ENCODE data around the gene GJA3.

The GJA3 gene

DNA sequence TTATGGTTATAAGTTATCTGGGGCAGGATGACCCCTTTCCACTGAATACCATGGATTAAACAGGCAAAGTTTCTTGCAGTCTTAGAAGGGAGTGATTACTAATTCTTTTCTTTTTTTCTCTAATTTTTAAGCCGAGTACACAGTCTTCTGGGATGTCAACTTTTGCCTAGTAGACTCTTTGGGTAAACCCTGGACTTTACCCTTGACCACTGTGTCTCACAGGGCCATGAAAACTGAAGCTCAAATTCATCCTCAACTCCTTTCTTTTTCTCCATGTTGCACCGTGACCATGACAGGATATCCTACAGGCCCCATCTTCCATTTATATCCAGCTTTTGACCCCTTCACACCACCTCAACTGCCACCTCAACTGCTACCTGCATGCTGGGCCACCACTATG is 51.8 kb downstream of the GJA3 start:
- no peak overlapping the region for H3K4me3 ChIP-seq (replicated peaks; ENCODE audit: low read depth, low read length)
- TF ChIP-seq, protein P1, sequence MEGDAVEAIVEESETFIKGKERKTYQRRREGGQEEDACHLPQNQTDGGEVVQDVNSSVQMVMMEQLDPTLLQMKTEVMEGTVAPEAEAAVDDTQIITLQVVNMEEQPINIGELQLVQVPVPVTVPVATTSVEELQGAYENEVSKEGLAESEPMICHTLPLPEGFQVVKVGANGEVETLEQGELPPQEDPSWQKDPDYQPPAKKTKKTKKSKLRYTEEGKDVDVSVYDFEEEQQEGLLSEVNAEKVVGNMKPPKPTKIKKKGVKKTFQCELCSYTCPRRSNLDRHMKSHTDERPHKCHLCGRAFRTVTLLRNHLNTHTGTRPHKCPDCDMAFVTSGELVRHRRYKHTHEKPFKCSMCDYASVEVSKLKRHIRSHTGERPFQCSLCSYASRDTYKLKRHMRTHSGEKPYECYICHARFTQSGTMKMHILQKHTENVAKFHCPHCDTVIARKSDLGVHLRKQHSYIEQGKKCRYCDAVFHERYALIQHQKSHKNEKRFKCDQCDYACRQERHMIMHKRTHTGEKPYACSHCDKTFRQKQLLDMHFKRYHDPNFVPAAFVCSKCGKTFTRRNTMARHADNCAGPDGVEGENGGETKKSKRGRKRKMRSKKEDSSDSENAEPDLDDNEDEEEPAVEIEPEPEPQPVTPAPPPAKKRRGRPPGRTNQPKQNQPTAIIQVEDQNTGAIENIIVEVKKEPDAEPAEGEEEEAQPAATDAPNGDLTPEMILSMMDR (IDR thresholded peaks at IDR 0.05; ENCODE audit: low read depth, low read length, missing control alignments): no peak

DNA sequence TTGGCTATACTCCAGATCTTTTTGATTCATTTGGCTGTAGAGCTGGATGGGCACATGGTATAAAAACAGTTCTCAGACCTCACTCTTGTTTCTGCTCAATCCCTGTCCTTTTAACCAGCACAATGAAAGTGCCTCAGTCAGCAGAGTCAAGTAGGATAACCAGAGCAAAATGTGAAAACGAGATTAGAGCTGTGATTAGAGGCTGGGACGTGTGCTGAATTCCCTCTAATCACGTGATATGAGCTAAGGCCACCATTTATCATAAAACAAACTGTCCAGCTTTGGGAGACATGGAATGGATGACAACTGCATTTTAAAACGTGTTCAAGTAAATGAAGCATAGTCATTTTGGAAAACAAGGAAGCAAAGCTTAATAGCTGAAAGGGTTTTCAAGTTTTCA is 54.1 kb downstream of the GJA3 start:
- TF ChIP-seq, protein P1 (IDR thresholded peaks at IDR 0.05; ENCODE audit: low read depth, low read length, missing control alignments): no peak
- no peak for DNase-seq (ENCODE audit: extremely low read depth, low read depth)
- H3K4me3 ChIP-seq (replicated peaks; ENCODE audit: low read depth, low read length): no peak overlapping the region

More for the DNA sequence above, 51.8 kb downstream of the GJA3 start:
- DNase-seq (ENCODE audit: extremely low read depth, low read depth): no peak

DNA sequence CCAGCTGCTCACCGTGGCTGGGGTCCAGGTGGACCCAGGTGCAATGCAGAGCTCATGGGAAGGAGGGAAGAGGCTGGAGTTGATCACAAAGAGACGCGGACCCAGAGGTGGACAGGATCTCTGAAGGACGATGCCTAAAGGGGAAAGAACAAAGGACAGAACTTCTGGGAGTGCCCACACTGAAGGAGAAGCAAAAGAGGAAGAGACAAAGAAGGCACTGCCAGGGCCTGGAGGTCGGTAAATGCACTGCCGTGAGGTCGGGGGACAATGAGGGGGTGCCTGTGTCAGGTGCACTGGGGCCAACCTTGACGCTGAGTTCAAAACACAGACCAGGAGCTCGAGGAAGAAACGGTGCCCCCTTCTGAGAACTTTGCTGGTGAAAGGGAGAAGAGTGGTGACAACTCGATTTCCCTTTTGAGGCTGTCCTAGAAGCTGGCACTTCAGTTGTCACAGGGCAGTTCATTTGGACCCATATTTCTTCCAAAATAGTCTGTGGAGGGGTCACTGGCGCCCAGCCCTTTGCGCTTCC is 55.6 kb downstream of the GJA3 start:
- H3K4me3 ChIP-seq (replicated peaks; ENCODE audit: low read depth, low read length): no peak overlapping the region
- DNase-seq (ENCODE audit: extremely low read depth, low read depth): no peak
- TF ChIP-seq, protein P1 (IDR thresholded peaks at IDR 0.05; ENCODE audit: low read depth, low read length, missing control alignments): no peak

DNA sequence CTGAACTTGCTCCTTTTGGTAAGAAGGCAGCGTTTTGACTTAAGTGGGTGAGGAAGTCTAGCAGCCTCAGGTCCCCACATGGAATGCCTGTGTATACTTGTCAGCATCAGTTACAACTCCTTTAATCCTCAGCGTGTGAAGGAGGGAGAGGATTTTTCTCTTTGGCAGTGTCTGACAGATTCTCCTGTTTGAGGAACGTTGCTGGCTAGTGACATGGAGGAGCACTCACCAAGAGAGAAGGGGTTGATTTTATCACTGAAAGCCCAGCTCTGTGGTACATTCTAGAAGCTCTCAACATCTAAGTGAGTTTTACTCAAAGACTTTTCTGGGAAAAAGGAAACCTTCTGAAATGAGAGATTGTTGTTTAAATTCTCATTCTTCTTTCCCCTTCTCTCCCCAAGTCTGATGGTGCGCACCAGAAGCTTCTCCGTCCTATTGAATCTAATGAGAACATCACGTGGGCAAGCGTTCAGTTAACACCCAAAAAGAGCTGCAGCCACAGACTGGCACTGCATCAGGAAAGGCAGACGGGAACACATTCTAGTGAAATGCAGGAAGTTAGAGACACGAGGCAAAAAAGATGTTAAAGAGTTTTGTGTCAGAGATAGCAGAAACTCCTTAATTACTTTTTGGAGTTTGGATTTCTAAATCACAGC is 58.2 kb downstream of the GJA3 start:
- no peak overlapping the region for H3K4me3 ChIP-seq (replicated peaks; ENCODE audit: low read depth, low read length)
- DNase-seq (ENCODE audit: extremely low read depth, low read depth): no peak
- TF ChIP-seq, protein P1 (IDR thresholded peaks at IDR 0.05; ENCODE audit: low read depth, low read length, missing control alignments): no peak

DNA sequence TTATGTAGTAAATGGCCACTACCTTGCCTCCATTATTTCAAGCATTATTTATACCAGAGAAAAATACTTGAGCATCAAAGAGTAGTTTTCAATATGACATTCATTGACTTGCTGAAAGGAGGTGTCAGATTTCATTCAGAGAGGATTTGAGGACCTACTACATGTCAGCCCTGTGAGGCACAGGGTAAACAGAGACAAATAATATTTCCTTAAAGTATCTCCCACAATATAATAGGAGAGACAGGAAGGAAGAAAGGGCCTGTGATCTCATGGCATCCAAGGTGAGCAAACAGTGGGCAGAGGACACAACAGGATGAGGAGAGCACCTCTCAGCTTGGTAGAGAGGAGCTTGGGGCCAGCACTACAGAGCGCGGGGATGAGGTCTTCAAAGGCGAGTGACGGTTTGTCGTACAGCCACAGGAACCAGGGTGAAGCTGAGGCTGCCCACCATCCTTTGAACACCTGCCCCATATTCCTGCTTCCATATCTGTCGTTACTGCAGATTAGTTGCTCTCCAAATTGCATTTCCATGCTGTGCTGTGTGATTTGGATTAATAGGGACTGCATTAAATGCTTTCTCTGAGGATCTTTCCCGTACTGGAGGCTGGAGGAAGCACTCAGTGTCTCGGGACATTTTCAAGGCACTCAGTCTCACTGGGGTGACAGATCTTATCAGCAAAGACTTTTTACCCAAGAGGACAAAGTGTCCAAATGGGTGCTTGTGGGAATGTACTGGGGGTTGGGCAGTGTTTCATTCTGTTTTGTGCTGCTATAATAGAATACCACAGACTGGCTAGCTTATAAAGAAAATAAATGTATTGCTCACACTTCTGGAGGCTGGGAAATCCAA is 59.2 kb downstream of the GJA3 start:
- H3K4me3 ChIP-seq (replicated peaks; ENCODE audit: low read depth, low read length): no peak overlapping the region
- DNase-seq (ENCODE audit: extremely low read depth, low read depth): no peak
- TF ChIP-seq, protein P1 (IDR thresholded peaks at IDR 0.05; ENCODE audit: low read depth, low read length, missing control alignments): no peak

DNA sequence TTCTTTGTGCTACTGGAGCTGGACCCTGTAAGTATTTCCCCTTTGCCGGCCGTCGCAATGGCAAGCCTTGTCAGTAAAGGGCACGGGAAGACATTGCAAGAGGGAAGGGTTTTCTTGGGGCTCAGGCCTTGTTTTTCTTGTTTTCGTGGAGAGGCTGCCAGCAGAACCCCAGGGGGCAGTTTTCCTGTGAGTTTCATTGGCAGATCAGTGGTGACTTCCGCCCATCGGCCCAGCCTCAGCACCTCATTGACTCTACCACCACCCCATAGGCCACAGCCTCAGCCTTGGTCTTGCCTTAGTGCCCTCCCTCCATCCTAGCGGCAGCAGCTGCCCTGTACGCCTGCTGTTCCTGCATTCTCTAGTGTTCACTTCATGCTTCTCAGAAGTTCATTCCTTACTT is 61.5 kb downstream of the GJA3 start:
- no peak overlapping the region for H3K4me3 ChIP-seq (replicated peaks; ENCODE audit: low read depth, low read length)
- no peak for DNase-seq (ENCODE audit: extremely low read depth, low read depth)
- TF ChIP-seq, protein P1 (IDR thresholded peaks at IDR 0.05; ENCODE audit: low read depth, low read length, missing control alignments): no peak

All from HFF-Myc (cell line).